Upper lobe of left lung (tissue), 4 donors: ENCODE results near the gene OSCAR.

Experiments
- EP300 ChIP-seq, 4 donors: sonication (generic); formaldehyde crosslinking; IDR thresholded peaks; one replicate each; pipeline ENCODE4 v1.5.1; 2017; ENCODE audit warnings: antibody characterized with exemption in 4 of 4, control low read depth in 2 of 4
- POLR2A ChIP-seq, 4 donors: fragments of 450-650 bp; IDR thresholded peaks; one replicate each; pipeline ENCODE4 v1.5.1; 2016 to 2017; ENCODE audit warnings: antibody characterized with exemption in 4 of 4, mild to moderate bottlenecking in 2 of 4
- POLR2AphosphoS5 ChIP-seq, 2 donors: sonication (generic); formaldehyde crosslinking; IDR thresholded peaks; one replicate each; pipeline ENCODE4 v1.5.1; 2017; ENCODE audit warnings: antibody characterized with exemption in 2 of 2
- TF ChIP-seq, protein P1 (sequence below), 6 experiments: fragments of 450-650 bp in 4 of 6; fragments of 200-600 bp in 2 of 6; sonication (generic) in 2 of 6; IDR thresholded peaks; one replicate each; pipeline ENCODE4 v1.5.1; 2016 to 2019; ENCODE audit warnings: antibody characterized with exemption in 6 of 6

DNA sequence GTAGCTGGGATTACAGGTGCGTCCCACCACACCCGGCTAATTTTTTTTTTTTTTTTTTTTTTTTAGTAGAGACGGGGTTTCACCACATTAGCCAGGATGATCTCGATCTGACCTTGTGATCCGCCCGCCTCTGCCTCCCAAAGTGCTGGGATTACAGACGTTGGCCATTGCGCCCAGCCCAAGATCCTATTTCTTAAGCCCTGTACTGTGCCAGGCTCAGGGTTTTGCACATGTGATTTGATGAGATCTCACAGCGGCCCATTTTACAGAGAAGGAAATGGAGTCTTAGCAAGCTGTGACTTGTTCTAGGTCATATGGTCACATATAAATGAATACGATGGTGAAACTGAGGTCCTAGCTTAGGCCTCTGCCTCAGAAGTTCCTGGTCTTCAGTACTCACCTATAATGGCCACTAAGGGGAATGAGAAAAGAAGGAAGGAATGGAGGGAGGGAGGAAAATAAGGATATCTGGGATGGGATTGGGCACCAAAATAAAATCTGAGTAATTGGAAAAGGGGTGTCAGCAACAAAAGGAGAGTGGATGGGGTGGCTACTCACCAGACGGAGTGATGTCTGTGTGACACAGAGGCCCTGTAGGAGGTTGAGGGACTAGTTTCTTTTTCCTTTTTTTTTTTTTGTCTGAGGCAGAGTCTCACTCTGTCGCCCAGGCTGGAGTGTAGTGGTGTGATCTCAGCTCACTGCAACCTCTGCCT is 1.3 kb downstream of the OSCAR start:
- TF ChIP-seq, protein P1, sequence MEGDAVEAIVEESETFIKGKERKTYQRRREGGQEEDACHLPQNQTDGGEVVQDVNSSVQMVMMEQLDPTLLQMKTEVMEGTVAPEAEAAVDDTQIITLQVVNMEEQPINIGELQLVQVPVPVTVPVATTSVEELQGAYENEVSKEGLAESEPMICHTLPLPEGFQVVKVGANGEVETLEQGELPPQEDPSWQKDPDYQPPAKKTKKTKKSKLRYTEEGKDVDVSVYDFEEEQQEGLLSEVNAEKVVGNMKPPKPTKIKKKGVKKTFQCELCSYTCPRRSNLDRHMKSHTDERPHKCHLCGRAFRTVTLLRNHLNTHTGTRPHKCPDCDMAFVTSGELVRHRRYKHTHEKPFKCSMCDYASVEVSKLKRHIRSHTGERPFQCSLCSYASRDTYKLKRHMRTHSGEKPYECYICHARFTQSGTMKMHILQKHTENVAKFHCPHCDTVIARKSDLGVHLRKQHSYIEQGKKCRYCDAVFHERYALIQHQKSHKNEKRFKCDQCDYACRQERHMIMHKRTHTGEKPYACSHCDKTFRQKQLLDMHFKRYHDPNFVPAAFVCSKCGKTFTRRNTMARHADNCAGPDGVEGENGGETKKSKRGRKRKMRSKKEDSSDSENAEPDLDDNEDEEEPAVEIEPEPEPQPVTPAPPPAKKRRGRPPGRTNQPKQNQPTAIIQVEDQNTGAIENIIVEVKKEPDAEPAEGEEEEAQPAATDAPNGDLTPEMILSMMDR (IDR thresholded peaks at IDR 0.05), result no peak
- TF ChIP-seq POLR2A (IDR thresholded peaks at IDR 0.05) (no peak), POLR2AphosphoS5 (IDR thresholded peaks at IDR 0.05) (no peak), EP300 (IDR thresholded peaks at IDR 0.05) (no peak)
